Pulmonary artery endothelial cell (primary cell): ENCODE measurements around the gene DOCK4. TPM values are rescaled to one million over a fixed set of nuclear protein-coding genes. Genes with fewer than 3 reads are reported as not detected.

Experiments
- DNase-seq: peaks from one replicate; pipeline ENCODE4 v3.0.0-alpha.2; 2011; ENCODE audit warnings: low read depth, low spot score
- total RNA-seq: library from RNA; depleted of rRNA; stranded (reverse); fragments of >200 nt; gene quantifications from 2 replicates; pipeline ENCODE4 v1.2.3, GENCODE V29; 2014

Gene DOCK4
- total RNA-seq, 1 donor from 2014 or later: 198 TPM

GRCh38 chr7:111682588-111683340 is 523.4 kb downstream of the DOCK4 start:
- no peak for DNase-seq

- no peak for DNase-seq
Measured at GRCh38 chr7:111681242-111681641, 525.0 kb downstream of the DOCK4 start.

- DNase-seq: no peak
Measured at GRCh38 chr7:111678986-111679385, 527.2 kb downstream of the DOCK4 start.

GRCh38 chr7:111678281-111678680 is 527.9 kb downstream of the DOCK4 start:
- no peak for DNase-seq

- no peak for DNase-seq
Measured at GRCh38 chr7:111677848-111678247, 528.4 kb downstream of the DOCK4 start.

GRCh38 chr7:111676811-111677210 is 529.4 kb downstream of the DOCK4 start:
- no peak for DNase-seq

Other genes starting within 250 kb of the DOCK4 start
- 32.3 and 45.1 TPM in 2 replicates for gene ZNF277, start 296 bp upstream of the DOCK4 start, total RNA-seq
- 31.1 and 45.5 TPM in 2 replicates for gene IFRD1, start 244.1 kb upstream of the DOCK4 start, total RNA-seq